ENCODE measurements around the gene KCNJ9. TPM values are rescaled to one million over a fixed set of nuclear protein-coding genes. Genes with fewer than 3 reads are reported as not detected.

The KCNJ9 gene
- total RNA-seq, 1 donor from 2014 or later: not detected

DNA sequence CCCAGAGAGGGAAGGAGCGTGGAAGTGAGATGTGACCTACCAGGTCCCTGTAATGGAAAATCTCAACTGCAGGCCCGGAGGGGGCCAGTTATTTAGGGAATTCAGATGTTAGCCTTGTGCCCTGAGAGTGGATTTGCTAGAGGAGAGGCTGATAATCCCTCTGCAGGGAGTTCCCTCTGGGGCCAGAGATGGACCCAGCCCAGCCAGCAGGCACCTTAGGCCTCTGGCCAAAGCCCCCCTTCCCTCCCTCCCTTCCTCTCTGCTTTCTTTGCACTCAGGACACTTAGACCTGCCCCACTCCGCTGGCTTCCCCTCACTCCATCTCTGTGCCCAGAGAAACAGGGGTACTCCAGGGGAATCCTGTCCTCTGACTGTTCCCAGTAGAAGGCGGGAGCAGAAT, 32.7 kb downstream of the KCNJ9 start:
- no peak overlapping the region for H3K4me3 ChIP-seq
- TF ChIP-seq POLR2AphosphoS5 (IDR thresholded peaks at IDR 0.05; ENCODE audit: insufficient read depth in 1 of 2, low read depth in 1 of 2): no peak
- TF ChIP-seq, protein P1, sequence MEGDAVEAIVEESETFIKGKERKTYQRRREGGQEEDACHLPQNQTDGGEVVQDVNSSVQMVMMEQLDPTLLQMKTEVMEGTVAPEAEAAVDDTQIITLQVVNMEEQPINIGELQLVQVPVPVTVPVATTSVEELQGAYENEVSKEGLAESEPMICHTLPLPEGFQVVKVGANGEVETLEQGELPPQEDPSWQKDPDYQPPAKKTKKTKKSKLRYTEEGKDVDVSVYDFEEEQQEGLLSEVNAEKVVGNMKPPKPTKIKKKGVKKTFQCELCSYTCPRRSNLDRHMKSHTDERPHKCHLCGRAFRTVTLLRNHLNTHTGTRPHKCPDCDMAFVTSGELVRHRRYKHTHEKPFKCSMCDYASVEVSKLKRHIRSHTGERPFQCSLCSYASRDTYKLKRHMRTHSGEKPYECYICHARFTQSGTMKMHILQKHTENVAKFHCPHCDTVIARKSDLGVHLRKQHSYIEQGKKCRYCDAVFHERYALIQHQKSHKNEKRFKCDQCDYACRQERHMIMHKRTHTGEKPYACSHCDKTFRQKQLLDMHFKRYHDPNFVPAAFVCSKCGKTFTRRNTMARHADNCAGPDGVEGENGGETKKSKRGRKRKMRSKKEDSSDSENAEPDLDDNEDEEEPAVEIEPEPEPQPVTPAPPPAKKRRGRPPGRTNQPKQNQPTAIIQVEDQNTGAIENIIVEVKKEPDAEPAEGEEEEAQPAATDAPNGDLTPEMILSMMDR (IDR thresholded peaks at IDR 0.05): no peak
- TF ChIP-seq POLR2A (IDR thresholded peaks at IDR 0.05): no peak
- no peaks in the 10 kb centered on the region for H3K36me3 ChIP-seq
- no peaks in the 10 kb centered on the region for H3K9me3 ChIP-seq
- intact Hi-C loops (cut with DNase I): no loop called here
- H3K4me1 ChIP-seq: peaks cover 15% of the 10 kb centered on the region
- no peak overlapping the region for H3K27ac ChIP-seq
- no peaks in the 10 kb centered on the region for H3K27me3 ChIP-seq
- DNase-seq (ENCODE audit: extremely low spot score in 2 of 2): no peak

DNA sequence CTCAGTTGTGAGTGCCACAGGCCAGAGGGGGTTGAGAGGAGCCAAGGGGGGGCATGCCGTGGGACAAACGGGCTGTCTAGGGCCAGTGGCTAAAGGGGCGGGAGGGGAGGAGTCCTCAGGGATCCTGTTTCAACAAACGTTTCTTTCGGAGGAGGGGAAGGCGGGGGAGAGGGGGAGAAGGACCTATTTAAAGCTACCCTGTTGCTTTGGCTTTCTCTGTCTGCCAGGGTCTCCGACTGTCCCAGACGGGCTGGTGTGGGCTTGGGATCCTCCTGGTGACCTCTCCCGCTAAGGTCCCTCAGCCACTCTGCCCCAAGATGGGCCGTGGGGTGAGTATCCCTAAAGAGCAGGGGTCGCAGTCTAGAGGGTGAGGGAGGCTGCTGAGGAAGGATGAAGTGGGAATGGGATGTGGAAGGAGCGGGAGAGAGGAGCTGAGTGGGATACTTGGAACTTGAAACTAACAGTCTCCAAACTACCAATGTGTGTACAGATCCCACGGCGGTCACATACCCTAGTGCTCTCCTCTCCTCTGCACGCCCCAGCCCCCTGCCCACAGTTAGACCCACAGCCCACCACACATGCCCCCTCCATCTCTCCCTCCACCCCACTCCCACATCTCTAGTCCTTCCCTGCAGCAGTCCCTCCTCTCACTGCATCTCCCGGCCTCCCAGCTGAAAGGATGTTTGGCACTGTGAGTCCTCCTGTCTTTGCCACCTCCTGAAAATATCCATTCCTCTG, 34.4 kb downstream of the KCNJ9 start, which contains the start of gene ATP1A2:
Gene ATP1A2, plus strand, starts transcription at position 215 of the 738 bp plus-strand sequence. Its CDS starts 103 bp downstream, at position 318.
- Histone ChIP-seq H3K27ac (no peak within 1 kb of the TSS), H3K36me3 (no peaks in the 10 kb centered on the region), H3K27me3 (no peaks in the 10 kb centered on the region), H3K9me3 (no peaks in the 10 kb centered on the region), H3K4me3 (peak within 1 kb of the TSS; percentile 28 to 37), H3K4me1 (peaks cover 15% of the 10 kb centered on the region)
- DNase-seq (ENCODE audit: extremely low spot score in 2 of 2): no peak
- TF ChIP-seq POLR2A (IDR thresholded peaks at IDR 0.05): no peak
- TF ChIP-seq, protein P1 (IDR thresholded peaks at IDR 0.05): no peak
- TF ChIP-seq POLR2AphosphoS5 (IDR thresholded peaks at IDR 0.05; ENCODE audit: insufficient read depth in 1 of 2, low read depth in 1 of 2): no peak
- intact Hi-C loops (cut with DNase I): no loop called here

DNA sequence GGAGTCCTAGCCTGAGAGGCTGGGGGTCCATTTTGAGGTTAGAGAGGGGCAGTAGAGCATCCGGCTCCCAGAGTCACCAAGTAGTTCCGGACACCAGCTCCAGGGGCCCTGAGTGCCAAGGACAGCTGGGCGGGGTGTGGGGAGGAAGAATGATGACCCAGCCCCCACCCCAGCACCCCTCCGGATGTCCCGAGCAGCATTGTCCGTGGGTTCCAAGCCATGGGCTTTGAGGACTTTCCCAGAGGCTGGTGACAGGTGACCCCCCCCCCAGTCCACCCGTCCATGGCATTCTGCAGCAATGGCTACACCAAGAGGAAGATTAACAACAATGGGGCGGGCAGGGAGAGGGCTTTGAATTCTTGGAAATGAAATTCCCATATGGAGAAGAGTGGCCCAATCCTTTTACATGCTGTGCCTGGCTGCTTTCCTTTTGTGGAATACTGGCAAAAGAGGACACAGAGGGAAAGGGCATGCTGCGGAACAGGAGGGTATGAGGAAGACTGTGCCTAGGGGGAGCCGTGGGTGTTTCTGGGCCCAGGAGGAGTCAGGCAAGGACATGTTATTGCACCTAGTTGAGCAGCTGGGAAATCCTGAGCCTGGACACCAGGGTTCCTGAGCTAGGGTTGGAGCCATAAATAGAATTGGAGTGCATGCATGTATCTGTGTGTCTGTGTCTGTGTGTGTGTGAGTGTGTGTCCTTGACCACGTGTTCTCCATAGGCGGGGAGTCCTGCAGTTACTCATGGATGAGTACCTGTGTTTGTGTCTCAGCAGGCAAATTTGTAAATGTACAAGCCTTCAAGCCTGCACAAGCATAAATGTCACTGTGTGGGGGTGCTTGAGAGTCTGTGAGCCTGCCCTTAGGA, 35.2 kb downstream of the KCNJ9 start:
- no peaks in the 10 kb centered on the region for H3K36me3 ChIP-seq
- H3K27ac ChIP-seq: no peak overlapping the region
- TF ChIP-seq POLR2A (IDR thresholded peaks at IDR 0.05): no peak
- TF ChIP-seq, protein P1 (IDR thresholded peaks at IDR 0.05): no peak
- TF ChIP-seq POLR2AphosphoS5 (IDR thresholded peaks at IDR 0.05; ENCODE audit: insufficient read depth in 1 of 2, low read depth in 1 of 2): no peak
- H3K4me1 ChIP-seq: peaks cover 15% of the 10 kb centered on the region
- no peaks in the 10 kb centered on the region for H3K9me3 ChIP-seq
- intact Hi-C loops (cut with DNase I): no loop called here
- H3K27me3 ChIP-seq: no peaks in the 10 kb centered on the region
- no peak for DNase-seq (ENCODE audit: extremely low spot score in 2 of 2)
- peak overlapping the region; percentile 28 to 37 for H3K4me3 ChIP-seq

DNA sequence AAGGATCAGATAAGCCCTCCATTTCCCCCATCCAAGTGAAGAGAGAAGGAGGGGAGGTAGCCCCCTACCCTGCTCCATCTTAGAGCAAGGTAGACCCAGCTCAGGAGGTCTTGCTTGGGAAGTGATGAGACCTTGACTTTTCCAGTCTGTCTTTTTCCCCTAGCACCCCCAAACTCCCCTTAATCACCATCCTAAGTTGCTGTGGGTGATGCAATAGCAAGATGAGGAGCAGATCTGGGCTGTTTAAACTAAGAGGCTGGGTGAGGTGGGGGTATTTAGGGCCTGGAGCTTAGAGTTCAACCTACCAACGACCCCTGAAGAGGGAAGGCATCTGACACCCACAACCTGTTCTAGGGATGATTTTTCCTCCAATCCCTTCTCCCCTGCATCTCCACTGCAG, 36.0 kb downstream of the KCNJ9 start:
- Histone ChIP-seq H3K27ac (no peak overlapping the region), H3K36me3 (no peaks in the 10 kb centered on the region), H3K27me3 (no peaks in the 10 kb centered on the region), H3K4me3 (peak overlapping the region; percentile 28 to 37), H3K4me1 (peaks cover 15% of the 10 kb centered on the region), H3K9me3 (no peaks in the 10 kb centered on the region)
- TF ChIP-seq POLR2A (IDR thresholded peaks at IDR 0.05) (no peak), POLR2AphosphoS5 (IDR thresholded peaks at IDR 0.05; ENCODE audit: insufficient read depth in 1 of 2, low read depth in 1 of 2) (no peak)
- TF ChIP-seq, protein P1 (IDR thresholded peaks at IDR 0.05): no peak
- no peak for DNase-seq (ENCODE audit: extremely low spot score in 2 of 2)
- intact Hi-C loops (cut with DNase I): no loop called here
